Skeletal muscle satellite cell (primary cell): Measurements from ENCODE around the gene RBM18.

Source experiments
- H3K27me3 ChIP-seq: 2 replicates; pipeline ENCODE4 v1.7.0; 2013; ENCODE audit warnings: low read length; ENCODE audit not compliant: control insufficient read depth, insufficient read depth
- H3K36me3 ChIP-seq: 2 replicates; pipeline ENCODE4 v1.7.0; 2013; ENCODE audit warnings: mild to moderate bottlenecking, control low read depth, low read length; ENCODE audit not compliant: insufficient read depth
- H3K4me1 ChIP-seq: 2 replicates; pipeline ENCODE4 v1.7.0; 2013; ENCODE audit warnings: low read length; ENCODE audit not compliant: control insufficient read depth, insufficient read depth
- H3K4me2 ChIP-seq: 2 replicates; pipeline ENCODE4 v1.7.0; 2013; ENCODE audit warnings: mild to moderate bottlenecking, low read length
- H3K4me3 ChIP-seq: 2 replicates; pipeline ENCODE4 v1.7.0; 2013; ENCODE audit warnings: low read length
- H3K9ac ChIP-seq: 2 replicates; pipeline ENCODE4 v1.7.0; 2013; ENCODE audit warnings: mild to moderate bottlenecking, low read depth, low read length, moderate library complexity
- H3K9me3 ChIP-seq: replicated peaks from 2 replicates; pipeline ENCODE4 v1.7.0; 2013; ENCODE audit warnings: mild to moderate bottlenecking, control low read depth, low read length

Gene RBM18

GRCh38 chr9:122197426-122197825 is 67.2 kb downstream of the RBM18 start:
- no peak overlapping the region for H3K4me3 ChIP-seq
- H3K4me2 ChIP-seq = no peak overlapping the region
- H3K9me3 ChIP-seq = no peaks in the 10 kb centered on the region
- H3K4me1 ChIP-seq = peaks cover 14% of the 10 kb centered on the region
- H3K36me3 ChIP-seq = no peaks in the 10 kb centered on the region
- peaks cover 33% of the 10 kb centered on the region for H3K27me3 ChIP-seq
- no peak overlapping the region for H3K9ac ChIP-seq

GRCh38 chr9:122195875-122196274 is 68.8 kb downstream of the RBM18 start:
- Histone ChIP-seq H3K9me3 (no peaks in the 10 kb centered on the region), H3K36me3 (no peaks in the 10 kb centered on the region), H3K4me3 (no peak overlapping the region), H3K9ac (no peak overlapping the region), H3K27me3 (peaks cover 40% of the 10 kb centered on the region), H3K4me2 (no peak overlapping the region), H3K4me1 (peaks cover under 1% of the 10 kb centered on the region)

GRCh38 chr9:122193651-122194050 is 71.0 kb downstream of the RBM18 start:
- no peak overlapping the region for H3K9ac ChIP-seq
- no peaks in the 10 kb centered on the region for H3K36me3 ChIP-seq

GRCh38 chr9:122192914-122193525 is 71.6 kb downstream of the RBM18 start:
- Histone ChIP-seq H3K4me3 (no peak overlapping the region), H3K9ac (no peak overlapping the region), H3K9me3 (no peaks in the 10 kb centered on the region), H3K4me1 (no peaks in the 10 kb centered on the region), H3K36me3 (no peaks in the 10 kb centered on the region), H3K4me2 (no peak overlapping the region), H3K27me3 (peaks cover 29% of the 10 kb centered on the region)

More at GRCh38 chr9:122193651-122194050, 71.0 kb downstream of the RBM18 start:
- H3K9me3 ChIP-seq = no peaks in the 10 kb centered on the region
- no peak overlapping the region for H3K4me3 ChIP-seq
- H3K4me2 ChIP-seq = no peak overlapping the region
- H3K27me3 ChIP-seq = peaks cover 35% of the 10 kb centered on the region
- H3K4me1 ChIP-seq = no peaks in the 10 kb centered on the region

GRCh38 chr9:122192261-122192875 is 72.3 kb downstream of the RBM18 start:
- H3K9ac ChIP-seq = no peak overlapping the region
- no peaks in the 10 kb centered on the region for H3K9me3 ChIP-seq
- no peak overlapping the region for H3K4me3 ChIP-seq
- no peaks in the 10 kb centered on the region for H3K36me3 ChIP-seq
- H3K27me3 ChIP-seq = peaks cover 26% of the 10 kb centered on the region
- H3K4me1 ChIP-seq = no peaks in the 10 kb centered on the region
- no peak overlapping the region for H3K4me2 ChIP-seq

GRCh38 chr9:122191584-122191983 is 73.1 kb downstream of the RBM18 start:
- H3K9me3 ChIP-seq = no peaks in the 10 kb centered on the region
- H3K36me3 ChIP-seq = no peaks in the 10 kb centered on the region
- no peak overlapping the region for H3K4me3 ChIP-seq
- no peak overlapping the region for H3K4me2 ChIP-seq
- peaks cover 19% of the 10 kb centered on the region for H3K27me3 ChIP-seq
- no peak overlapping the region for H3K9ac ChIP-seq
- H3K4me1 ChIP-seq = no peaks in the 10 kb centered on the region

GRCh38 chr9:122190597-122191381 is 73.9 kb downstream of the RBM18 start:
- Histone ChIP-seq H3K36me3 (no peaks in the 10 kb centered on the region), H3K27me3 (peaks cover 25% of the 10 kb centered on the region), H3K9me3 (no peaks in the 10 kb centered on the region), H3K4me1 (no peaks in the 10 kb centered on the region), H3K4me2 (no peak overlapping the region), H3K4me3 (no peak overlapping the region), H3K9ac (no peak overlapping the region)

GRCh38 chr9:122188369-122188768 is 76.3 kb downstream of the RBM18 start:
- H3K4me3 ChIP-seq = no peak overlapping the region
- H3K9ac ChIP-seq = no peak overlapping the region
- H3K4me1 ChIP-seq = no peaks in the 10 kb centered on the region
- peaks cover 40% of the 10 kb centered on the region for H3K27me3 ChIP-seq
- H3K36me3 ChIP-seq = no peaks in the 10 kb centered on the region
- no peak overlapping the region for H3K4me2 ChIP-seq
- no peaks in the 10 kb centered on the region for H3K9me3 ChIP-seq
